ENCODE data around the gene TEX13A. TPM values are rescaled to one million over a fixed set of nuclear protein-coding genes. Genes with fewer than 3 reads are reported as not detected.

Gene TEX13A
- total and polyA plus RNA-seq, 4 donors = not detected

DNA sequence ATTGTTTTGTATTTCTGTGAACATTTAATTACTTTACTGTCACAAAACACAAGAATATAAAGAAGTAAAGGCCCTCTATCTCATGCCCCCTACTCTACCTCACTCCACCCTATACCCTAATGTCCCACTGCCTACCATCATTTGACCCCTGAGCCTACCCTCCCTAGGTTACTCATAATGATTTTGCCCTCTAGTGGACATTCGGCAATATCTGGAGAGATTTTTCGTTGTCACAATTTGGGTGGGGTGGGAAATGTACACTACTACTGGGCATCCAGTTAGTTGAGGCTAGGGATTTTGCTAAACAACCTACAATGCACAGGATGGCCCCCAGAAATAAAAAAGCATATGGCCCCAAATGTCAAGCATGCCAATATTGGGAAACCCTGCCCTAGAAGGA is 10.2 kb downstream of the TEX13A start (continued):
- TF ChIP-seq, protein P1, sequence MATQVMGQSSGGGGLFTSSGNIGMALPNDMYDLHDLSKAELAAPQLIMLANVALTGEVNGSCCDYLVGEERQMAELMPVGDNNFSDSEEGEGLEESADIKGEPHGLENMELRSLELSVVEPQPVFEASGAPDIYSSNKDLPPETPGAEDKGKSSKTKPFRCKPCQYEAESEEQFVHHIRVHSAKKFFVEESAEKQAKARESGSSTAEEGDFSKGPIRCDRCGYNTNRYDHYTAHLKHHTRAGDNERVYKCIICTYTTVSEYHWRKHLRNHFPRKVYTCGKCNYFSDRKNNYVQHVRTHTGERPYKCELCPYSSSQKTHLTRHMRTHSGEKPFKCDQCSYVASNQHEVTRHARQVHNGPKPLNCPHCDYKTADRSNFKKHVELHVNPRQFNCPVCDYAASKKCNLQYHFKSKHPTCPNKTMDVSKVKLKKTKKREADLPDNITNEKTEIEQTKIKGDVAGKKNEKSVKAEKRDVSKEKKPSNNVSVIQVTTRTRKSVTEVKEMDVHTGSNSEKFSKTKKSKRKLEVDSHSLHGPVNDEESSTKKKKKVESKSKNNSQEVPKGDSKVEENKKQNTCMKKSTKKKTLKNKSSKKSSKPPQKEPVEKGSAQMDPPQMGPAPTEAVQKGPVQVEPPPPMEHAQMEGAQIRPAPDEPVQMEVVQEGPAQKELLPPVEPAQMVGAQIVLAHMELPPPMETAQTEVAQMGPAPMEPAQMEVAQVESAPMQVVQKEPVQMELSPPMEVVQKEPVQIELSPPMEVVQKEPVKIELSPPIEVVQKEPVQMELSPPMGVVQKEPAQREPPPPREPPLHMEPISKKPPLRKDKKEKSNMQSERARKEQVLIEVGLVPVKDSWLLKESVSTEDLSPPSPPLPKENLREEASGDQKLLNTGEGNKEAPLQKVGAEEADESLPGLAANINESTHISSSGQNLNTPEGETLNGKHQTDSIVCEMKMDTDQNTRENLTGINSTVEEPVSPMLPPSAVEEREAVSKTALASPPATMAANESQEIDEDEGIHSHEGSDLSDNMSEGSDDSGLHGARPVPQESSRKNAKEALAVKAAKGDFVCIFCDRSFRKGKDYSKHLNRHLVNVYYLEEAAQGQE (IDR thresholded peaks at IDR 0.05) = no peak

DNA sequence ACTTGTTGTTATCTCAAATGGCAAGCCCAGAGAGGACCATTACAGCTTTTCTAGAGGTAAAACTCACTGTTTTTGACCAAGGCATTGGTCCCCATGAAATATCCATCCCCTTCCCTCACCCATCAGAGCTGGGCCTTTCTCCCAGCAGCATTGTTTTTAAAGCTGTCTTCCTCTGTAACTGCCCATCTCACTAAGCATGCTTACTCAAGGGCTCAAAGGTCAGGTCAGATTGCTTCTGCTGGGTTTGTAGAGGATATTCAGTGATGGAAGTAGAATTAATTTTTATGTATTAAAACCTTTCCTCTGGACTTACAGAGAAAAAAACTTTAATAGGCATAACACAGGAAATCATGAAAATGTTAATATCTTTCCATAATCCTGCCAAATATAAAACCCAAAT is 11.1 kb downstream of the TEX13A start:
- no peak for DNase-seq (ENCODE audit: low spot score)
- no peak overlapping the region for H3K27ac ChIP-seq (ENCODE audit: low read depth in 1 of 2, low read length in 2 of 2)
- no peak overlapping the region for H3K4me3 ChIP-seq (ENCODE audit: low read depth in 1 of 3, low read length in 3 of 3)
- H3K9ac ChIP-seq (ENCODE audit: low read depth in 1 of 2, low read length in 2 of 2) = no peak overlapping the region
- no peak for TF ChIP-seq NR2F2 (IDR thresholded peaks at IDR 0.05)
- TF ChIP-seq, protein P2, sequence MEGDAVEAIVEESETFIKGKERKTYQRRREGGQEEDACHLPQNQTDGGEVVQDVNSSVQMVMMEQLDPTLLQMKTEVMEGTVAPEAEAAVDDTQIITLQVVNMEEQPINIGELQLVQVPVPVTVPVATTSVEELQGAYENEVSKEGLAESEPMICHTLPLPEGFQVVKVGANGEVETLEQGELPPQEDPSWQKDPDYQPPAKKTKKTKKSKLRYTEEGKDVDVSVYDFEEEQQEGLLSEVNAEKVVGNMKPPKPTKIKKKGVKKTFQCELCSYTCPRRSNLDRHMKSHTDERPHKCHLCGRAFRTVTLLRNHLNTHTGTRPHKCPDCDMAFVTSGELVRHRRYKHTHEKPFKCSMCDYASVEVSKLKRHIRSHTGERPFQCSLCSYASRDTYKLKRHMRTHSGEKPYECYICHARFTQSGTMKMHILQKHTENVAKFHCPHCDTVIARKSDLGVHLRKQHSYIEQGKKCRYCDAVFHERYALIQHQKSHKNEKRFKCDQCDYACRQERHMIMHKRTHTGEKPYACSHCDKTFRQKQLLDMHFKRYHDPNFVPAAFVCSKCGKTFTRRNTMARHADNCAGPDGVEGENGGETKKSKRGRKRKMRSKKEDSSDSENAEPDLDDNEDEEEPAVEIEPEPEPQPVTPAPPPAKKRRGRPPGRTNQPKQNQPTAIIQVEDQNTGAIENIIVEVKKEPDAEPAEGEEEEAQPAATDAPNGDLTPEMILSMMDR (IDR thresholded peaks at IDR 0.05; ENCODE audit: low read depth, low read length, missing input control) = no peak
- TF ChIP-seq, protein P3, sequence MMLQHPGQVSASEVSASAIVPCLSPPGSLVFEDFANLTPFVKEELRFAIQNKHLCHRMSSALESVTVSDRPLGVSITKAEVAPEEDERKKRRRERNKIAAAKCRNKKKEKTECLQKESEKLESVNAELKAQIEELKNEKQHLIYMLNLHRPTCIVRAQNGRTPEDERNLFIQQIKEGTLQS (IDR thresholded peaks at IDR 0.05) = no peak
- TF ChIP-seq HNF4A (conservative IDR thresholded peaks at IDR 0.05) = peak; percentile 42 to 74
- peak; percentile 20 for TF ChIP-seq SP1 (IDR thresholded peaks at IDR 0.05)
- TF ChIP-seq, protein P4, sequence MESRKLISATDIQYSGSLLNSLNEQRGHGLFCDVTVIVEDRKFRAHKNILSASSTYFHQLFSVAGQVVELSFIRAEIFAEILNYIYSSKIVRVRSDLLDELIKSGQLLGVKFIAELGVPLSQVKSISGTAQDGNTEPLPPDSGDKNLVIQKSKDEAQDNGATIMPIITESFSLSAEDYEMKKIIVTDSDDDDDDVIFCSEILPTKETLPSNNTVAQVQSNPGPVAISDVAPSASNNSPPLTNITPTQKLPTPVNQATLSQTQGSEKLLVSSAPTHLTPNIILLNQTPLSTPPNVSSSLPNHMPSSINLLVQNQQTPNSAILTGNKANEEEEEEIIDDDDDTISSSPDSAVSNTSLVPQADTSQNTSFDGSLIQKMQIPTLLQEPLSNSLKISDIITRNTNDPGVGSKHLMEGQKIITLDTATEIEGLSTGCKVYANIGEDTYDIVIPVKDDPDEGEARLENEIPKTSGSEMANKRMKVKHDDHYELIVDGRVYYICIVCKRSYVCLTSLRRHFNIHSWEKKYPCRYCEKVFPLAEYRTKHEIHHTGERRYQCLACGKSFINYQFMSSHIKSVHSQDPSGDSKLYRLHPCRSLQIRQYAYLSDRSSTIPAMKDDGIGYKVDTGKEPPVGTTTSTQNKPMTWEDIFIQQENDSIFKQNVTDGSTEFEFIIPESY (IDR thresholded peaks at IDR 0.05) = no peak
- TF ChIP-seq RXRA (IDR thresholded peaks at IDR 0.05) = no peak
- peak; percentile 38 for TF ChIP-seq HNF4G (IDR thresholded peaks at IDR 0.05)
- no peak for TF ChIP-seq RAD21 (IDR thresholded peaks at IDR 0.05)
- TF ChIP-seq FOXA1 (IDR thresholded peaks at IDR 0.05) = no peak
- TF ChIP-seq GABPA (IDR thresholded peaks at IDR 0.05 in 1 of 2, conservative IDR thresholded peaks at IDR 0.05 in 1 of 2) = no peak
- no peak for TF ChIP-seq TAF1 (conservative IDR thresholded peaks at IDR 0.05)
- TF ChIP-seq JUND (IDR thresholded peaks at IDR 0.05) = no peak
- no peak for TF ChIP-seq EGR1 (IDR thresholded peaks at IDR 0.05; ENCODE audit: low read depth in 2 of 2)
- H3K36me3 ChIP-seq (ENCODE audit: control insufficient read depth in 4 of 4, insufficient read depth in 3 of 4, low read depth in 1 of 4, low read length in 3 of 4) = no peaks in the 10 kb centered on the region
- H3K9me3 ChIP-seq (ENCODE audit: control insufficient read depth in 4 of 4, low read length in 3 of 4) = no peaks in the 10 kb centered on the region
- no peaks in the 10 kb centered on the region for H3K27me3 ChIP-seq (ENCODE audit: control insufficient read depth in 4 of 4, insufficient read depth in 4 of 4, low read length in 3 of 4)
- H3K4me1 ChIP-seq (ENCODE audit: control insufficient read depth in 4 of 4, insufficient read depth in 4 of 4, low read length in 3 of 4) = no peaks in the 10 kb centered on the region

DNA sequence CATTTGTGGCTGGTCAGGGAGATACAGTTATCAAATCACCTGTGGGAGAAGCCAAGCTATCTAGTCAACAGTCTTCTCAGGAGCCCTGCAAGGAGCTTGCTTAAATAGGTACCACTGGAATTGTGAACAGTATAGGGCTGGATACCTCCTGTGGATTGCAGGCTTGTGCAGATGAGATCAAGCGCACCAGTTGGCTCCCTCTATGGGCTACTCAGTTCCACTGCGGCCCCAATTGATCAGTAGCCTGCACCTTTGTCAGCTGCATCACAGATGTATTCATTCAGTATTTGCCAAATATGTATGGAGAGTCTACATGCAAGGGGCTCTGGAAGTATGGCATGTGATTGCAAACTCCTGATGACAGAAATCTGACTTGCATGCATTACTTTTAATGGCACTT is 28.6 kb downstream of the TEX13A start:
- Histone ChIP-seq H3K27ac (ENCODE audit: low read depth in 1 of 2, low read length in 2 of 2) (no peak overlapping the region), H3K36me3 (ENCODE audit: control insufficient read depth in 4 of 4, insufficient read depth in 3 of 4, low read depth in 1 of 4, low read length in 3 of 4) (no peaks in the 10 kb centered on the region), H3K27me3 (ENCODE audit: control insufficient read depth in 4 of 4, insufficient read depth in 4 of 4, low read length in 3 of 4) (no peaks in the 10 kb centered on the region), H3K4me1 (ENCODE audit: control insufficient read depth in 4 of 4, insufficient read depth in 4 of 4, low read length in 3 of 4) (no peaks in the 10 kb centered on the region), H3K4me3 (ENCODE audit: low read depth in 1 of 3, low read length in 3 of 3) (no peak overlapping the region), H3K9ac (ENCODE audit: low read depth in 1 of 2, low read length in 2 of 2) (no peak overlapping the region), H3K9me3 (ENCODE audit: control insufficient read depth in 4 of 4, low read length in 3 of 4) (no peaks in the 10 kb centered on the region)
- WGBS = 55% methylated on average over 2 of the region's 2 CpGs
- TF ChIP-seq RXRA (IDR thresholded peaks at IDR 0.05) (no peak), HNF4G (IDR thresholded peaks at IDR 0.05) (no peak), RAD21 (IDR thresholded peaks at IDR 0.05) (peak; percentile 28 to 66), NR2F2 (IDR thresholded peaks at IDR 0.05) (no peak)
- TF ChIP-seq, protein P2 (IDR thresholded peaks at IDR 0.05; ENCODE audit: low read depth, low read length, missing input control) = peak; percentile 42
- TF ChIP-seq, protein P4 (IDR thresholded peaks at IDR 0.05) = no peak
- DNase-seq (ENCODE audit: low spot score) = no peak

Data from liver (tissue), 9 donors.